HG03135 (cell line): ENCODE measurements around the gene NF1.
"Not testable (repeated sequence)": the region's sequence is repeated elsewhere in the genome, so short reads cannot be mapped to it uniquely, and the experiment has no call there.

Source experiments
- ATAC-seq: cut with Tn5 transposase; IDR thresholded peaks from one replicate; pipeline ENCODE4 v1.9.1; 2021; ENCODE audit warnings: mild to moderate bottlenecking, moderate library complexity; ENCODE audit not compliant: unreplicated experiment

NF1 gene

GRCh38 chr17:31289790-31290189 lies 195.0 kb downstream of the NF1 start:
- ATAC-seq: no peak

- no peak for ATAC-seq
Observed at GRCh38 chr17:31291820-31292219, 197.0 kb downstream of the NF1 start.

GRCh38 chr17:31293581-31293980 lies 198.8 kb downstream of the NF1 start:
- no peak for ATAC-seq

GRCh38 chr17:31294231-31294630 lies 199.5 kb downstream of the NF1 start:
- no peak for ATAC-seq

GRCh38 chr17:31294820-31295488 lies 200.2 kb downstream of the NF1 start:
- ATAC-seq: no peak

- no peak for ATAC-seq
Observed at GRCh38 chr17:31295489-31295871, 200.7 kb downstream of the NF1 start.

GRCh38 chr17:31296142-31296541 lies 201.4 kb downstream of the NF1 start:
- ATAC-seq: no peak

GRCh38 chr17:31297090-31297489 lies 202.3 kb downstream of the NF1 start, which contains the start of gene OMG:
Gene OMG (minus strand): TSS chr17:31297239. CDS start chr17:31296331, 908 bp downstream.
- no peak for ATAC-seq

- no peak for ATAC-seq
Observed at GRCh38 chr17:31299624-31300023, 204.8 kb downstream of the NF1 start.

- ATAC-seq: no peak
Observed at GRCh38 chr17:31307640-31308039, 212.9 kb downstream of the NF1 start.

- no peak for ATAC-seq
Observed at GRCh38 chr17:31308372-31309334, 213.9 kb downstream of the NF1 start.

- no peak for ATAC-seq
Observed at GRCh38 chr17:31309556-31309955, 214.8 kb downstream of the NF1 start.

- no peak for ATAC-seq
Observed at GRCh38 chr17:31310260-31310659, 215.5 kb downstream of the NF1 start.

GRCh38 chr17:31310886-31311285 lies 216.1 kb downstream of the NF1 start:
- no peak for ATAC-seq

GRCh38 chr17:31311526-31311925 lies 216.7 kb downstream of the NF1 start:
- ATAC-seq: no peak

GRCh38 chr17:31312223-31312622 lies 217.4 kb downstream of the NF1 start:
- not testable (repeated sequence) for ATAC-seq

- ATAC-seq: peak; percentile 34
Observed at GRCh38 chr17:31313982-31314781, 219.4 kb downstream of the NF1 start, which contains the start of gene EVI2B. Gene EVI2B (minus strand): TSS chr17:31314054. CDS start chr17:31305609, 8,445 bp downstream.

GRCh38 chr17:31314782-31315100 lies 220.0 kb downstream of the NF1 start:
- ATAC-seq: no peak

GRCh38 chr17:31318298-31318801 lies 223.6 kb downstream of the NF1 start:
- ATAC-seq: no peak

GRCh38 chr17:31318851-31319661 lies 224.3 kb downstream of the NF1 start:
- no peak for ATAC-seq
